Measurements from ENCODE around the gene ARAP3. TPM values are rescaled to one million over a fixed set of nuclear protein-coding genes. Genes with fewer than 3 reads are reported as not detected.
A peak's percentile ranks its signal among the peaks of the same experiment; 100 is the strongest.

Gene ARAP3
- total RNA-seq, 1 experiment from 2014 or later, result 2.5 TPM

- POLR2A ChIA-PET, result no interaction called here
- DNase-seq (ENCODE audit: low read depth, low spot score), result no peak
Observed at GRCh38 chr5:141665995-141666940, 15.8 kb downstream of the ARAP3 start.

GRCh38 chr5:141664733-141665461 lies 17.1 kb downstream of the ARAP3 start:
- peak; percentile 94 for ATAC-seq
- CTCF ChIA-PET, result interaction anchor here (0.6 to 1.2 kb wide), 4 partner anchors 17 to 296 kb away, joined by 3 to 9 read pairs (median 6); partner anchors contain the start of gene ARAP3
- 0 out of 2 replicates have a peak, but pooled peaks cover 3% of the 10 kb centered on the region for H3K4me1 ChIP-seq (ENCODE audit: control insufficient read depth, insufficient read depth, low read length)
- H3K4me3 ChIP-seq (ENCODE audit: low read depth in 2 of 2, low read length in 2 of 2), result no peak overlapping the region
- TF ChIP-seq SIN3A (IDR thresholded peaks at IDR 0.05; ENCODE audit: borderline replicate concordance, insufficient read depth, low read depth, low read length) (no peak), REST (IDR thresholded peaks at IDR 0.05; ENCODE audit: insufficient read depth in 1 of 2, low read depth in 2 of 2, low read length in 1 of 2) (no peak), CTCF (IDR thresholded peaks at IDR 0.05) (peak; percentile 95), POLR2AphosphoS5 (IDR thresholded peaks at IDR 0.05; ENCODE audit: low read depth, low read length) (no peak)
- no TSS peak for BruUV-seq (replicated peaks)
- H3K27ac ChIP-seq (ENCODE audit: low read length), result no peak overlapping the region
- peak; percentile 41 for DNase-seq (ENCODE audit: low read depth, low spot score)
- no peaks in the 10 kb centered on the region for H3K36me3 ChIP-seq (ENCODE audit: control insufficient read depth, insufficient read depth, low read length)
- POLR2A ChIA-PET, result no interaction called here
- intact Hi-C loops (cut with micrococcal nuclease; ENCODE audit: unreplicated experiment) (loop anchor here (10.0 kb wide), 1 partner anchor 300 kb away; the partner anchor contains the start of gene RNF14), in situ Hi-C loops (cut with HindIII; ENCODE audit: low pct_unique_long_range_greater_than_20kb, low sequenced_read_pairs) (no loop called here)
- no peaks in the 10 kb centered on the region for H3K9me3 ChIP-seq (ENCODE audit: control insufficient read depth, insufficient read depth, low read depth, low read length)
- H3K27me3 ChIP-seq (ENCODE audit: control insufficient read depth, insufficient read depth, low read length), result no peaks in the 10 kb centered on the region

More at GRCh38 chr5:141665995-141666940, 15.8 kb downstream of the ARAP3 start:
- H3K36me3 ChIP-seq (ENCODE audit: control insufficient read depth, insufficient read depth, low read length), result no peaks in the 10 kb centered on the region
- BruUV-seq (replicated peaks), result no TSS peak
- H3K4me3 ChIP-seq (ENCODE audit: low read depth in 2 of 2, low read length in 2 of 2), result no peak overlapping the region
- intact Hi-C loops (cut with micrococcal nuclease; ENCODE audit: unreplicated experiment), result loop anchor here (10.0 kb wide), 1 partner anchor 299 kb away; the partner anchor contains the start of gene RNF14
- TF ChIP-seq TCF7L2 (IDR thresholded peaks at IDR 0.05; ENCODE audit: low read depth, low read length), result no peak
- no peak for TF ChIP-seq POLR2AphosphoS5 (IDR thresholded peaks at IDR 0.05; ENCODE audit: low read depth, low read length)
- no peak for ATAC-seq
- in situ Hi-C loops (cut with HindIII; ENCODE audit: low pct_unique_long_range_greater_than_20kb, low sequenced_read_pairs), result no loop called here
- no peak overlapping the region for H3K27ac ChIP-seq (ENCODE audit: low read length)
- no peaks in the 10 kb centered on the region for H3K9me3 ChIP-seq (ENCODE audit: control insufficient read depth, insufficient read depth, low read depth, low read length)
- no peaks in the 10 kb centered on the region for H3K27me3 ChIP-seq (ENCODE audit: control insufficient read depth, insufficient read depth, low read length)
- CTCF ChIA-PET, result interaction anchor here (0.6 kb wide), 1 partner anchor 74 kb away, joined by 3 read pairs; no protein-coding TSS in a partner anchor
- H3K4me1 ChIP-seq (ENCODE audit: control insufficient read depth, insufficient read depth, low read length), result 0 out of 2 replicates have a peak, but pooled peaks cover 3% of the 10 kb centered on the region
